ENCODE results near the gene PLPP3. TPM values are rescaled to one million over a fixed set of nuclear protein-coding genes. Genes with fewer than 3 reads are reported as not detected.

PLPP3 gene
- polyA plus RNA-seq, 3 donors, result 0.21 to 0.32 TPM; not detected in 1

DNA sequence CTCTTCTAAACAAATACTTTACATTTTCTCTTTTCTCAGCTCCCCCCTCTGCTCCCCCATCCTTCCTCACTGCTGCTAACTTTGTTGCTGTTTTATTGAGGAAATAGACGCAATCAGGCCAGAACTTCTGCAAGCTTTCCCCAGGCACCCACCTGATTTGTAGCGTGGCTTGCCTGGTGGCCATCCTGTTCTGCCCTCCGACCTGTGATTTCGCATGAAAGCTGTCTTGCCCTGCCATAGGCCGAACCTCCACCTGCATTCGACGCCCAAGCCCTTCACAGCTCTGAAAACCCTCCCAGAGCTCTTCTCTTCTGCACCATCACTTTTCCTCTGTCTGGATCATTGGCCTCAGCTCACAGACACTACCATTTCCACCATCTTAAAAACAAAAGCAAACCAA lies 100.6 kb downstream of the PLPP3 start:
- Histone ChIP-seq H3K36me3 (replicated peaks in 1 of 2; ENCODE audit: control insufficient read depth in 1 of 2, insufficient read depth in 2 of 2, low read length in 2 of 2) (no peaks in the 10 kb centered on the region), H3K9me3 (replicated peaks in 1 of 2; ENCODE audit: control insufficient read depth in 1 of 2, insufficient read depth in 1 of 2, low read length in 2 of 2) (no peaks in the 10 kb centered on the region), H3K9ac (ENCODE audit: insufficient read depth, low read length, poor library complexity, severe bottlenecking) (no peak overlapping the region), H3K4me1 (ENCODE audit: control insufficient read depth in 1 of 2, insufficient read depth in 2 of 2, low read length in 2 of 2) (peaks cover 20 to 23% of the 10 kb centered on the region in 2 donors), H4K20me1 (ENCODE audit: insufficient read depth, low read length) (no peaks in the 10 kb centered on the region), H3K79me2 (ENCODE audit: insufficient read depth, low read length) (no peaks in the 10 kb centered on the region), H3K27ac (ENCODE audit: low read depth in 1 of 2, low read length in 2 of 2) (no peak overlapping the region), H3K4me2 (replicated peaks; ENCODE audit: extremely low read depth, low read length, poor library complexity, severe bottlenecking) (no peak overlapping the region), H2AFZ (ENCODE audit: insufficient read depth, low read depth, low read length, poor library complexity, severe bottlenecking) (no peak overlapping the region), H3K4me3 (replicated peaks in 1 of 3; ENCODE audit: low read depth in 2 of 3, low read length in 3 of 3) (no peak overlapping the region), H3K27me3 (ENCODE audit: control insufficient read depth in 2 of 2, insufficient read depth in 2 of 2, low read length in 2 of 2) (peaks cover 11 to 31% of the 10 kb centered on the region in 2 donors)
- no peak for DNase-seq
- Mint-ChIP-seq H3K9me3 (peaks cover 0 to 10% (median 2%) of the 10 kb centered on the region in 7 donors), H3K27me3 (ENCODE audit: low read depth in 3 of 3) (peaks cover 26 to 56% (median 36%) of the 10 kb centered on the region in 3 donors), H3K27ac (no peak overlapping the region), H3K4me3 (peak overlapping the region; percentile 11 to 84), H3K4me1 (peaks cover 25% of the 10 kb centered on the region), H3K36me3 (peaks cover 13 to 16% of the 10 kb centered on the region in 2 donors)
- intact Hi-C loops (cut with micrococcal nuclease), result no loop called here
- 81% methylated on average over 5 of the region's 7 CpGs for WGBS (ENCODE audit: insufficient coverage)
- no peak for TF ChIP-seq CTCF (IDR thresholded peaks at IDR 0.05)

DNA sequence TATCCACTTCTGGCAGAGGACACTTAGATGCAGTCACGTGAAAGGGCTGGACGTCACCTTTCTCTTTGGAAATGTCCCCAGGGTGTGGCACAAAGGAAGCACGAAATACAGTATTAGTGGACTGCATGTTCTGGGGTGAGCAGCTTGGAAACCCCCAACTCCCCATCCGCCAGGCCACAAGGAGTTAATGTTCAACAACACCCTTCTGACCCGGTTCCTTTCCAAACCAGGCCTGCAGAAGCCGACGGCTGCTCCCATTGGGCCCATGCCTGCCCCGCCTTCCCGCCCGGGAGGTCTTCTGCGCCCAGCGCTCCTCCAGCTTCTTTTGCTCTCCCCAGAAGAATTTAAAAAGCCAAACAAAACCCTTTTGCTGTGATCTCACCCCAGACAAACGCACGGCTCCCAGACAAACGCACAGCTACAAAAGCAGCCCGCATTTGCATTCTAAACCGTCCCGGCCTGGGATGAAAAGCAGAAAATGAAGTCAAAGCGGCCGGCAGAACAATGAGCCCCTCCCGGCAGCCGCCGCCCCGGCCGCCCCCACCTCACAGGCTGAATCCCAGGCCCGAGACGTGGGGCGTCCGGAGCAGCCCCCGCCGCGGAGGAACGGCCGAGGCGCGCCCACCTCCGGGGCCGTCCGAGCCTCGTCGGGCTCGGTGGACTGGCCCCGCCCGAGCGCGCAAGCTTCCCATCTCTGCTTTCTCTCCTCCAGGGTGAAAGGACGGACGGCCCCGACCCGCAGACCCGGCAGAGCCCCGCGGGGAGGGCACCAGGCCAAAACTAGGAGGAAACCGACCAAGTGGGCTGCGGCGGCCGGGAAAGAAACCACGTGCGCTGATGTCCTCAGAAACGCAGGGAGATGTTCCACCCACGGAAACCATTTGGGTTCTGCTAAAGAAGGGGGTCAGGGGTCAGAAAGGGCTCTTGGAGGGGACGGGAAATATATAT lies 101.9 kb downstream of the PLPP3 start:
- H4K20me1 ChIP-seq (ENCODE audit: insufficient read depth, low read length), result no peaks in the 10 kb centered on the region
- Mint-ChIP-seq H3K27ac (peak overlapping the region in 4 of 7 donors; percentile 20 to 68 (median 32)), H3K27me3 (ENCODE audit: low read depth in 3 of 3) (peaks cover 29 to 53% (median 37%) of the 10 kb centered on the region in 3 donors), H3K4me3 (peak overlapping the region; percentile 84 to 97), H3K4me1 (peaks cover 38% of the 10 kb centered on the region), H3K36me3 (peaks cover 13 to 16% of the 10 kb centered on the region in 2 donors), H3K9me3 (peaks cover 0 to 10% (median 2%) of the 10 kb centered on the region in 7 donors)
- no peak overlapping the region for H3K27ac ChIP-seq (ENCODE audit: low read depth in 1 of 2, low read length in 2 of 2)
- H3K4me2 ChIP-seq (replicated peaks; ENCODE audit: extremely low read depth, low read length, poor library complexity, severe bottlenecking), result peak overlapping the region; percentile 86
- H3K27me3 ChIP-seq (ENCODE audit: control insufficient read depth in 2 of 2, insufficient read depth in 2 of 2, low read length in 2 of 2), result peaks cover 11 to 31% of the 10 kb centered on the region in 2 donors
- peak overlapping the region; percentile 24 to 74 (median 34) for H3K4me3 ChIP-seq (replicated peaks in 1 of 3; ENCODE audit: low read depth in 2 of 3, low read length in 3 of 3)
- H3K36me3 ChIP-seq (replicated peaks in 1 of 2; ENCODE audit: control insufficient read depth in 1 of 2, insufficient read depth in 2 of 2, low read length in 2 of 2), result no peaks in the 10 kb centered on the region
- H3K9ac ChIP-seq (ENCODE audit: insufficient read depth, low read length, poor library complexity, severe bottlenecking), result peak overlapping the region; percentile 52
- WGBS (ENCODE audit: insufficient coverage), result 8% methylated on average over 59 of the region's 62 CpGs
- peaks cover 31 to 34% of the 10 kb centered on the region in 2 donors for H3K4me1 ChIP-seq (ENCODE audit: control insufficient read depth in 1 of 2, insufficient read depth in 2 of 2, low read length in 2 of 2)
- H2AFZ ChIP-seq (ENCODE audit: insufficient read depth, low read depth, low read length, poor library complexity, severe bottlenecking), result peak overlapping the region; percentile 92
- no peak for TF ChIP-seq CTCF (IDR thresholded peaks at IDR 0.05)
- peak in 1 of 3 donors; percentile 10 for DNase-seq
- no peaks in the 10 kb centered on the region for H3K79me2 ChIP-seq (ENCODE audit: insufficient read depth, low read length)
- H3K9me3 ChIP-seq (replicated peaks in 1 of 2; ENCODE audit: control insufficient read depth in 1 of 2, insufficient read depth in 1 of 2, low read length in 2 of 2), result no peaks in the 10 kb centered on the region
- intact Hi-C loops (cut with micrococcal nuclease), result no loop called here
